Endothelial cell of umbilical vein (primary cell): ENCODE results near the gene MAML3. TPM values are rescaled to one million over a fixed set of nuclear protein-coding genes. Genes with fewer than 3 reads are reported as not detected.

Source experiments
- BruUV-seq: library from RNA; stranded (reverse); fragments of 400-500 nt; replicated peaks from 2 replicates; lab custom pipeline; 2021; lab: Mats Ljungman, UMichigan
- CTCF ChIA-PET: fragments of 300-600, 350-600 bp; sonication (Branson Sonifier 250); formaldehyde crosslinking; loops from one replicate; lab custom pipeline; 2021; ENCODE audit warnings: antibody characterized with exemption, inconsistent platforms; lab: Charles Lee
- POLR2A ChIA-PET: fragments of 300-600, 350-600 bp; sonication (Branson Sonifier 250); formaldehyde crosslinking; loops from one replicate; lab custom pipeline; 2021; ENCODE audit warnings: antibody characterized with exemption, inconsistent platforms; lab: Charles Lee
- DNase-seq: peaks from one replicate; pipeline ENCODE4 v3.0.0-alpha.2; 2011; ENCODE audit warnings: low read depth, low spot score
- FAIRE-seq: peaks from 2 replicates; lab custom pipeline; 2011; peaks lifted over from hg19 to GRCh38; lab: Jason Lieb, UNC
- H2AFZ ChIP-seq: 2 replicates; pipeline ENCODE4 v1.6.0; 2012; ENCODE audit warnings: low read depth, low read length, control low read depth, inconsistent platforms
- H3K27ac ChIP-seq: 2 replicates; pipeline ENCODE4 v1.5.1; 2011; ENCODE audit warnings: low read depth, mild to moderate bottlenecking, control low read depth, low read length, moderate library complexity; ENCODE audit not compliant: insufficient read depth
- H3K27me3 ChIP-seq, 2 experiments: 2 replicates each; pipeline versions ENCODE4 v1.6.0 to v1.6.1; 2011; ENCODE audit warnings: low read length in 2 of 2, mixed read lengths in 1 of 2; ENCODE audit not compliant: control insufficient read depth in 2 of 2, insufficient read depth in 2 of 2
- H3K36me3 ChIP-seq, 2 experiments: 2 replicates in 1 of 2; 3 replicates in 1 of 2; pipeline ENCODE4 v1.5.1; 2011; ENCODE audit warnings: low read length in 2 of 2, mild to moderate bottlenecking in 1 of 2, moderate library complexity in 1 of 2; ENCODE audit not compliant: control insufficient read depth in 2 of 2, insufficient read depth in 2 of 2; ENCODE audit errors: extremely low read depth in 1 of 2
- H3K4me1 ChIP-seq: 3 replicates; pipeline ENCODE4 v1.5.1; 2011; ENCODE audit warnings: mild to moderate bottlenecking, low read length; ENCODE audit not compliant: control insufficient read depth, insufficient read depth; ENCODE audit errors: extremely low read depth
- H3K4me2 ChIP-seq: 2 replicates; pipeline ENCODE4 v1.6.1; 2011; ENCODE audit warnings: low read length, control low read depth, mixed read lengths; ENCODE audit not compliant: insufficient read depth
- H3K4me3 ChIP-seq, 3 experiments: fragments of 200-600 bp in 1 of 3; sonication (generic), shearing (Covaris generic) in 1 of 3; replicated peaks in 1 of 3; 2 replicates each; pipeline ENCODE4 v1.5.1; 2011 to 2016; ENCODE audit warnings: control low read depth in 3 of 3, low read length in 3 of 3, mild to moderate bottlenecking in 2 of 3, inconsistent platforms in 1 of 3, low read depth in 1 of 3, moderate library complexity in 1 of 3; ENCODE audit not compliant: insufficient read depth in 1 of 3
- H3K79me2 ChIP-seq: 2 replicates; pipeline ENCODE4 v1.6.0; 2012; ENCODE audit warnings: low read length, inconsistent platforms; ENCODE audit not compliant: control insufficient read depth, insufficient read depth
- H3K9ac ChIP-seq: replicated peaks from 2 replicates; pipeline ENCODE3; 2011; ENCODE audit warnings: low read length, control low read depth; ENCODE audit not compliant: insufficient read depth; ENCODE audit errors: extremely low read depth
- H3K9me1 ChIP-seq: replicated peaks from 3 replicates; pipeline ENCODE4 v1.6.0; 2011; ENCODE audit warnings: mild to moderate bottlenecking, low read length; ENCODE audit not compliant: control insufficient read depth, insufficient read depth; ENCODE audit errors: extremely low read depth
- H3K9me3 ChIP-seq: replicated peaks from 2 replicates; pipeline ENCODE4 v1.5.1; 2012; ENCODE audit warnings: low read length, inconsistent platforms; ENCODE audit not compliant: control insufficient read depth, insufficient read depth
- H4K20me1 ChIP-seq: replicated peaks from 2 replicates; pipeline ENCODE3; 2011; ENCODE audit warnings: mild to moderate bottlenecking, low read length; ENCODE audit not compliant: control insufficient read depth, insufficient read depth; ENCODE audit errors: extremely low read depth
- EZH2 ChIP-seq: IDR thresholded peaks from 2 replicates; pipeline ENCODE4 v1.6.1; 2012; ENCODE audit warnings: borderline replicate concordance, low read depth, mild to moderate bottlenecking, moderate library complexity, low read length, inconsistent platforms; ENCODE audit not compliant: severe bottlenecking
- FOS ChIP-seq: IDR thresholded peaks from 2 replicates; pipeline ENCODE4 v1.6.1; 2011; ENCODE audit warnings: mild to moderate bottlenecking, low read length, moderate library complexity, borderline replicate concordance; ENCODE audit not compliant: insufficient read depth
- GATA2 ChIP-seq: IDR thresholded peaks from 2 replicates; pipeline ENCODE4 v1.7.0; 2011; ENCODE audit warnings: low read depth, mild to moderate bottlenecking, moderate library complexity, mixed read lengths, low read length; ENCODE audit not compliant: insufficient read length, insufficient read depth
- JUN ChIP-seq: IDR thresholded peaks from 2 replicates; pipeline ENCODE4 v1.6.1; 2011; ENCODE audit warnings: borderline replicate concordance, low read depth; ENCODE audit not compliant: insufficient read length, insufficient read depth
- MAX ChIP-seq: IDR thresholded peaks from 2 replicates; pipeline ENCODE4 v1.6.1; 2011; ENCODE audit not compliant: insufficient read depth, insufficient read length
- MYC ChIP-seq: IDR thresholded peaks from one replicate; pipeline ENCODE4 v1.6.1; 2011; ENCODE audit warnings: mild to moderate bottlenecking, low read depth, low read length
- POLR2A ChIP-seq: IDR thresholded peaks from 2 replicates; pipeline ENCODE4 v1.6.1; 2012; ENCODE audit warnings: low read depth, mild to moderate bottlenecking, control low read depth, low read length
- POLR2AphosphoS5 ChIP-seq: IDR thresholded peaks from 2 replicates; pipeline ENCODE4 v1.6.1; 2012; ENCODE audit warnings: low read depth, mild to moderate bottlenecking, control low read depth, low read length, moderate library complexity; ENCODE audit not compliant: insufficient read depth
- dilution Hi-C: fragments of 300-500 bp; cut with MboI; formaldehyde crosslinking; loops from one replicate; pipeline ENCODE4 v1.15.0; 2019; ENCODE audit warnings: low sequenced_read_pairs; ENCODE audit not compliant: extremely low pct_ligation_motif_present
- intact Hi-C: fragments of 100-400 bp; cut with micrococcal nuclease; formaldehyde crosslinking; loops from one replicate; pipeline ENCODE4 v1.10.0; 2022
- polyA plus RNA-seq, 4 experiments: library from polyadenylated mRNA; depleted of rRNA in 3 of 4; stranded (reverse) in 3 of 4; unstranded in 1 of 4; fragments of >200 nt; gene quantifications; 2 replicates each; pipeline versions ENCODE4 v1.2.1 to v1.2.3, GENCODE V29; 2011 to 2012; ENCODE audit warnings: missing spikeins in 1 of 4
- total RNA-seq: library from RNA; stranded (reverse); gene quantifications from 2 replicates; pipeline ENCODE4 v1.2.3, GENCODE V29; 2021
- TF ChIP-seq, protein P1 (sequence below), 2 donors: IDR thresholded peaks; 1 replicate in 1 of 2; 2 replicates in 1 of 2; pipeline ENCODE4 v1.5.1; 2011; ENCODE audit warnings: low read length in 2 of 2, mild to moderate bottlenecking in 2 of 2, moderate library complexity in 2 of 2, control low read depth in 1 of 2, inconsistent platforms in 1 of 2, low read depth in 1 of 2; ENCODE audit not compliant: insufficient read depth in 1 of 2; ENCODE audit errors: extremely low read depth in 1 of 2

MAML3 gene
- total and polyA plus RNA-seq, 2 donors (not counting 3 experiments of a cell fraction or from before 2014, with no cell fraction given): 14.0 to 20.3 TPM

- TF ChIP-seq JUN (peak; percentile 59), EZH2 (no peak), POLR2A (no peak), MAX (no peak), MYC (no peak), FOS (peak; percentile 79), GATA2 (no peak), POLR2AphosphoS5 (no peak)
- TF ChIP-seq, protein P1, sequence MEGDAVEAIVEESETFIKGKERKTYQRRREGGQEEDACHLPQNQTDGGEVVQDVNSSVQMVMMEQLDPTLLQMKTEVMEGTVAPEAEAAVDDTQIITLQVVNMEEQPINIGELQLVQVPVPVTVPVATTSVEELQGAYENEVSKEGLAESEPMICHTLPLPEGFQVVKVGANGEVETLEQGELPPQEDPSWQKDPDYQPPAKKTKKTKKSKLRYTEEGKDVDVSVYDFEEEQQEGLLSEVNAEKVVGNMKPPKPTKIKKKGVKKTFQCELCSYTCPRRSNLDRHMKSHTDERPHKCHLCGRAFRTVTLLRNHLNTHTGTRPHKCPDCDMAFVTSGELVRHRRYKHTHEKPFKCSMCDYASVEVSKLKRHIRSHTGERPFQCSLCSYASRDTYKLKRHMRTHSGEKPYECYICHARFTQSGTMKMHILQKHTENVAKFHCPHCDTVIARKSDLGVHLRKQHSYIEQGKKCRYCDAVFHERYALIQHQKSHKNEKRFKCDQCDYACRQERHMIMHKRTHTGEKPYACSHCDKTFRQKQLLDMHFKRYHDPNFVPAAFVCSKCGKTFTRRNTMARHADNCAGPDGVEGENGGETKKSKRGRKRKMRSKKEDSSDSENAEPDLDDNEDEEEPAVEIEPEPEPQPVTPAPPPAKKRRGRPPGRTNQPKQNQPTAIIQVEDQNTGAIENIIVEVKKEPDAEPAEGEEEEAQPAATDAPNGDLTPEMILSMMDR (IDR thresholded peaks at IDR 0.05; ENCODE audit: extremely low read depth in 1 of 2, insufficient read depth in 1 of 2, low read depth in 1 of 2, low read length in 2 of 2): no peak
- no peaks in the 10 kb centered on the region for H3K9me3 ChIP-seq
- H3K9me1 ChIP-seq: no peaks in the 10 kb centered on the region
- no peaks in the 10 kb centered on the region for H3K27me3 ChIP-seq
- no peaks in the 10 kb centered on the region for H4K20me1 ChIP-seq
- H3K4me3 ChIP-seq: no peak overlapping the region
- no peaks in the 10 kb centered on the region for H3K36me3 ChIP-seq
- CTCF ChIA-PET: interaction anchor here (0.6 to 1.5 kb wide), 3 partner anchors 13 to 194 kb away, joined by 3 read pairs; no protein-coding TSS in a partner anchor
- dilution Hi-C loops (no loop called here), intact Hi-C loops (no loop called here)
- BruUV-seq: no TSS peak
- POLR2A ChIA-PET: no interaction called here
- H3K27ac ChIP-seq: no peak overlapping the region
- no peak overlapping the region for H3K9ac ChIP-seq
- peak; percentile 80 for FAIRE-seq
- H2AFZ ChIP-seq: no peak overlapping the region
- peaks cover 23% of the 10 kb centered on the region for H3K4me1 ChIP-seq
- H3K79me2 ChIP-seq: peaks cover 18% of the 10 kb centered on the region
- peak overlapping the region; percentile 8 for H3K4me2 ChIP-seq
- DNase-seq: peak; percentile 20
Measured at GRCh38 chr4:140136509-140136908, 17.5 kb downstream of the MAML3 start.
